IMR-90 (cell line): ENCODE measurements around the gene HYAL3. TPM values are rescaled to one million over a fixed set of nuclear protein-coding genes. Genes with fewer than 3 reads are reported as not detected.

Source experiments
- ATAC-seq: fragments of 200-7000 bp; cut with Tn5 transposase; 2 replicates; pipeline ENCODE4 v1.9.1; 2020; ENCODE audit warnings: low read depth, mild to moderate bottlenecking, moderate library complexity
- BruUV-seq: library from RNA; stranded (reverse); fragments of 400-500 nt; replicated peaks from 2 replicates; lab custom pipeline; 2021; lab: Mats Ljungman, UMichigan
- CTCF ChIA-PET: fragments of 300-600 bp; formaldehyde crosslinking; extraction: SDS; loops from one replicate; lab custom pipeline; 2021; ENCODE audit warnings: antibody characterized with exemption; lab: Yijun Ruan, JAX
- POLR2A ChIA-PET: fragments of 300-600 bp; sonication (Branson Sonifier 250); formaldehyde crosslinking; loops from one replicate; lab custom pipeline; 2022; ENCODE audit warnings: antibody characterized with exemption; ENCODE audit not compliant: unreplicated experiment; lab: Charles Lee
- DNase-seq: peaks from one replicate; pipeline ENCODE4 v3.0.0; 2013
- H2AFZ ChIP-seq: replicated peaks from 2 replicates; pipeline ENCODE3; 2013; ENCODE audit warnings: low read length, mild to moderate bottlenecking; ENCODE audit not compliant: poor library complexity
- H2AK5ac ChIP-seq: 2 replicates; pipeline ENCODE4 v1.6.1; 2013; ENCODE audit warnings: low read depth, low read length, inconsistent platforms
- H2AK9ac ChIP-seq: replicated peaks from 2 replicates; pipeline ENCODE3; 2013; ENCODE audit warnings: mild to moderate bottlenecking, low read depth, low read length, moderate library complexity; ENCODE audit not compliant: poor library complexity
- H2BK120ac ChIP-seq: 2 replicates; pipeline ENCODE4 v1.6.1; 2013; ENCODE audit warnings: low read depth, low read length, inconsistent platforms
- H2BK15ac ChIP-seq: 3 replicates; pipeline ENCODE4 v1.6.1; 2013; ENCODE audit warnings: low read depth, low read length, inconsistent platforms
- H2BK20ac ChIP-seq: 2 replicates; pipeline ENCODE4 v1.6.1; 2013; ENCODE audit warnings: low read depth, mild to moderate bottlenecking, inconsistent platforms, low read length, moderate library complexity
- H2BK5ac ChIP-seq: 2 replicates; pipeline ENCODE4 v1.6.1; 2013; ENCODE audit warnings: mild to moderate bottlenecking, low read depth, low read length, inconsistent platforms; ENCODE audit not compliant: poor library complexity, severe bottlenecking
- H3K14ac ChIP-seq: replicated peaks from 2 replicates; pipeline ENCODE4 v1.6.1; 2013; ENCODE audit warnings: low read depth, low read length, inconsistent platforms
- H3K18ac ChIP-seq: 2 replicates; pipeline ENCODE4 v1.6.1; 2013; ENCODE audit warnings: low read depth, low read length, control low read depth
- H3K23ac ChIP-seq: 2 replicates; pipeline ENCODE4 v1.6.1; 2013; ENCODE audit warnings: low read depth, low read length, inconsistent platforms
- H3K27ac ChIP-seq: 2 replicates; pipeline ENCODE4 v1.5.1; 2013; ENCODE audit warnings: mild to moderate bottlenecking, control low read depth, low read length; ENCODE audit not compliant: insufficient read depth
- H3K27me3 ChIP-seq: 2 replicates; pipeline ENCODE4 v1.6.1; 2013; ENCODE audit warnings: low read length; ENCODE audit not compliant: control insufficient read depth, insufficient read depth
- H3K36me3 ChIP-seq: 2 replicates; pipeline ENCODE4 v1.6.1; 2013; ENCODE audit warnings: low read length, mixed read lengths; ENCODE audit not compliant: control insufficient read depth, insufficient read depth
- H3K4ac ChIP-seq: 2 replicates; pipeline ENCODE4 v1.6.1; 2013; ENCODE audit warnings: low read depth, low read length, inconsistent platforms
- H3K4me1 ChIP-seq: 2 replicates; pipeline ENCODE4 v1.6.1; 2013; ENCODE audit warnings: low read length, mixed read lengths; ENCODE audit not compliant: control insufficient read depth, insufficient read depth
- H3K4me2 ChIP-seq: 2 replicates; pipeline ENCODE4 v1.6.1; 2013; ENCODE audit warnings: low read depth, mild to moderate bottlenecking, control low read depth, low read length, moderate library complexity
- H3K4me3 ChIP-seq: 2 replicates; pipeline ENCODE4 v1.5.1; 2013; ENCODE audit warnings: low read depth, mild to moderate bottlenecking, control low read depth, low read length, moderate library complexity; ENCODE audit not compliant: insufficient read depth
- H3K56ac ChIP-seq: 2 replicates; pipeline ENCODE4 v1.6.1; 2013; ENCODE audit warnings: low read length, inconsistent platforms; ENCODE audit not compliant: insufficient read depth; ENCODE audit errors: extremely low read depth
- H3K79me1 ChIP-seq, 2 experiments: 2 replicates each; pipeline ENCODE4 v1.6.1; 2013; ENCODE audit warnings: low read length in 2 of 2, inconsistent platforms in 1 of 2, low read depth in 1 of 2
- H3K9ac ChIP-seq: 2 replicates; pipeline ENCODE4 v1.6.1; 2013; ENCODE audit warnings: low read depth, low read length, control low read depth
- H3K9me1 ChIP-seq: 2 replicates; pipeline ENCODE4 v1.6.1; 2013; ENCODE audit warnings: low read length, inconsistent platforms; ENCODE audit not compliant: insufficient read depth
- H3K9me3 ChIP-seq: 2 replicates; pipeline ENCODE4 v1.6.1; 2013; ENCODE audit warnings: low read length; ENCODE audit not compliant: control insufficient read depth, insufficient read depth
- H4K20me1 ChIP-seq: 2 replicates; pipeline ENCODE4 v1.6.1; 2013; ENCODE audit warnings: low read length, inconsistent platforms; ENCODE audit not compliant: insufficient read depth
- H4K5ac ChIP-seq: 2 replicates; pipeline ENCODE4 v1.6.1; 2013; ENCODE audit warnings: mild to moderate bottlenecking, low read depth, low read length, control low read depth
- H4K8ac ChIP-seq, 2 experiments: 2 replicates each; pipeline ENCODE4 v1.6.1; 2013; ENCODE audit warnings: low read depth in 2 of 2, low read length in 2 of 2, control low read depth in 1 of 2, inconsistent platforms in 1 of 2
- H4K91ac ChIP-seq: 2 replicates; pipeline ENCODE4 v1.6.1; 2013; ENCODE audit warnings: low read depth, low read length, inconsistent platforms; ENCODE audit not compliant: insufficient read depth
- BHLHE40 ChIP-seq: fragments of 150-350 bp; IDR thresholded peaks from 2 replicates; pipeline ENCODE4 v1.6.1; 2016; ENCODE audit warnings: mild to moderate bottlenecking, low read depth, low read length
- CEBPB ChIP-seq: IDR thresholded peaks from 2 replicates; pipeline ENCODE4 v1.6.1; 2012; ENCODE audit warnings: low read depth, low read length, improper control_type of control experiment
- CHD1 ChIP-seq: IDR thresholded peaks from 2 replicates; pipeline ENCODE4 v1.6.1; 2012; ENCODE audit warnings: low read depth, low read length, improper control_type of control experiment
- CTCF ChIP-seq: conservative IDR thresholded peaks from 2 replicates; pipeline ENCODE4 v1.5.1; 2012; ENCODE audit warnings: mild to moderate bottlenecking, low read depth, low read length, improper control_type of control experiment
- ELK1 ChIP-seq: fragments of 150-350 bp; IDR thresholded peaks from 2 replicates; pipeline ENCODE4 v1.6.1; 2016; ENCODE audit warnings: low read depth, mild to moderate bottlenecking, low read length, moderate library complexity, borderline replicate concordance
- FOS ChIP-seq: fragments of 150-350 bp; IDR thresholded peaks from 2 replicates; pipeline ENCODE4 v1.6.1; 2016; ENCODE audit warnings: low read depth, low read length
- MAZ ChIP-seq: IDR thresholded peaks from 2 replicates; pipeline ENCODE4 v1.6.1; 2012; ENCODE audit warnings: low read depth, mild to moderate bottlenecking, low read length, improper control_type of control experiment, moderate library complexity, borderline replicate concordance
- MXI1 ChIP-seq: IDR thresholded peaks from 2 replicates; pipeline ENCODE4 v1.6.1; 2012; ENCODE audit warnings: low read depth, mild to moderate bottlenecking, low read length, moderate library complexity, borderline replicate concordance
- RCOR1 ChIP-seq: IDR thresholded peaks from 2 replicates; pipeline ENCODE4 v1.6.1; 2012; ENCODE audit warnings: mild to moderate bottlenecking, low read length, improper control_type of control experiment; ENCODE audit not compliant: insufficient replicate concordance
- SMC3 ChIP-seq: fragments of 150-350 bp; IDR thresholded peaks from 2 replicates; pipeline ENCODE4 v1.6.1; 2016; ENCODE audit warnings: low read depth, mild to moderate bottlenecking, antibody characterized with exemption, low read length, moderate library complexity
- WGBS, 2 experiments: methylation state at CpG; one replicate each; pipeline versions ENCODE4 v1.1.5 to v1.1.7; 2013; ENCODE audit warnings: missing lambda C conversion rate in 2 of 2; ENCODE audit not compliant: insufficient read length in 1 of 2; ENCODE audit errors: extremely low coverage in 2 of 2; 5-methylcytosine and 5-hydroxymethylcytosine counted together
- dilution Hi-C: fragments of 300-500 bp; cut with HindIII; formaldehyde crosslinking; loops from one replicate; pipeline ENCODE4 v1.14.3; 2018; ENCODE audit warnings: low sequenced_read_pairs; ENCODE audit not compliant: unreplicated experiment
- in situ Hi-C: fragments of 300-500 bp; cut with MboI; formaldehyde crosslinking; loops from 3 replicates; pipeline ENCODE4 v1.14.3; 2019; ENCODE audit warnings: low sequenced_read_pairs, inconsistent platforms, mixed read lengths
- intact Hi-C: fragments of 100-400 bp; cut with micrococcal nuclease; formaldehyde crosslinking; loops from 2 replicates; pipeline ENCODE4 v1.10.0; 2022
- polyA plus RNA-seq, 3 experiments: library from polyadenylated mRNA; depleted of rRNA; stranded (reverse); fragments of >200 nt; gene quantifications; 2 replicates each; pipeline ENCODE4 v1.2.3, GENCODE V29; 2012; ENCODE audit warnings: low replicate concordance in 1 of 3
- total RNA-seq: library from RNA; depleted of rRNA; stranded (reverse); fragments of >200 nt; gene quantifications from 2 replicates; pipeline ENCODE4 v1.2.3, GENCODE V29; 2012

The HYAL3 gene
- total and polyA plus RNA-seq, 2 of the 4 experiments (the other 2 are of a cell fraction) = 2.7 to 5.7 TPM

- Histone ChIP-seq H4K20me1 (no peaks in the 10 kb centered on the region), H3K4ac (peak overlapping the region; percentile 68), H3K79me1 (peaks cover 13 to 29% of the 10 kb centered on the region in 2 experiments; a peak in 3 of 4 replicates), H4K8ac (peak overlapping the region; percentile 46 to 80; a peak in 3 of 4 replicates), H3K27ac (peak overlapping the region; percentile 63), H4K5ac (peak overlapping the region; percentile 16; the same call in 1 of the 2 replicates), H3K9ac (peak overlapping the region; percentile 71), H3K9me1 (peaks cover 19% of the 10 kb centered on the region), H2BK15ac (peak overlapping the region; percentile 18; the same call in 1 of the 3 replicates), H3K27me3 (no peaks in the 10 kb centered on the region), H2AK5ac (peak overlapping the region; percentile 59), H2AFZ (peak overlapping the region; percentile 95), H4K91ac (peak overlapping the region; percentile 30), H2AK9ac (peak overlapping the region; percentile 90), H3K18ac (peak overlapping the region; percentile 33), H2BK5ac (peak overlapping the region; percentile 61), H2BK120ac (0 out of 2 replicates have a peak overlapping the region, but pooled peaks have one; percentile 7), H3K4me1 (peaks cover 13% of the 10 kb centered on the region), H3K9me3 (no peaks in the 10 kb centered on the region), H3K4me2 (peak overlapping the region; percentile 92), H3K23ac (peak overlapping the region; percentile 73), H3K14ac (peak overlapping the region; percentile 7), H3K36me3 (no peaks in the 10 kb centered on the region), H3K56ac (peak overlapping the region; percentile 41), H2BK20ac (peak overlapping the region; percentile 15; the same call in 1 of the 2 replicates), H3K4me3 (peak overlapping the region; percentile 59)
- dilution Hi-C loops = no loop called here
- 0% methylated on average over 12 of the region's 12 CpGs; no CpG with 5 or more reads in 1 of the 2 experiments for WGBS, 2 experiments
- intact Hi-C loops = no loop called here
- TF ChIP-seq CHD1 (no peak), MAZ (no peak), BHLHE40 (no peak), SMC3 (no peak), ELK1 (no peak), CTCF (no peak), MXI1 (no peak), CEBPB (no peak), FOS (no peak), RCOR1 (no peak)
- POLR2A ChIA-PET = interaction anchor here (0.7 kb wide), 1 partner anchor 16 kb away, joined by 15 read pairs; no protein-coding TSS in a partner anchor
- CTCF ChIA-PET = interaction anchor here (1.9 kb wide), 1 partner anchor 24 kb away, joined by 4 read pairs; no protein-coding TSS in a partner anchor
- no peak for ATAC-seq
- no TSS peak for BruUV-seq
- DNase-seq = no peak
- in situ Hi-C loops = no loop called here
These were observed 378 bp upstream of the HYAL3 start for GRCh38 chr3:50299638-50299928.
